GM21528 (cell line): ENCODE measurements around the gene TMEM132D.
"Not testable (repeated sequence)": the region's sequence is repeated elsewhere in the genome, so short reads cannot be mapped to it uniquely, and the experiment has no call there.

ENCODE experiments used
- ATAC-seq: cut with Tn5 transposase; IDR thresholded peaks from one replicate; pipeline ENCODE4 v1.9.1; 2021; ENCODE audit warnings: mild to moderate bottlenecking, moderate library complexity; ENCODE audit not compliant: unreplicated experiment, low FRiP score

Gene TMEM132D

DNA sequence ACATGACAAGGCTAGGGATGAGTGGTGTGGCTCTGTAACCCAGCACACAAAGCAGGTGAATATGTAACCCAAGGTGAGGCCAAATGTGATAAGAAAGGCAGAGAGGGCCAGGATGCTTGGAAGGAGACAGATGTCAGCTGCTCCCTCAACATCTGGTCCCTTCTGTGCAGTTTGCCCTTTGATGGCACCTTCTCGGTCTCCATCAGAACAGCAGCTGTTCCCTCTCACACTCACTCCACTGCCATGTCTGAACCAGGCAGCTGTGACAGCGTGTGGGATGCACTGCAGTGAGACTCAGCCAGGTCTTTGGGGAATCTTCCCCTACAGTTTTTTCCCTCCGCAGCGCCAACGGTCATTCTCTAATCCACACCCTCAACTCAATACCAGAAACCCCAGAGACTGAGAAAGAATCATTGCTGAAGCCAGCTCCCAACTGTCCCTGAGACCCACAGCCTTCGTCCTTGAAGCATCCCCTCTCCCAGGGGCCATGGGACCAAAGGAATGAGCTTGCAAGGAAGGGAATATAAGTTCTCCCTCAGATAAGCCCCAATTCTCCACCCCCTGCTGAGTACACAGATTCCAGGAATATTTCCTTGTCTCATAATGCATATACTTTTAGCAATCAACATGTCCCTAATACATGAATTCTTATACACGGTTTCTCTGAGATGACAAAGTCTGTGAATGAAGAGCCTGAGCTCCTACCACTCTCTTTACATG, 820.5 kb downstream of the TMEM132D start:
- no peak for ATAC-seq

GRCh38 chr12:129082441-129082840, 821.4 kb downstream of the TMEM132D start:
- ATAC-seq = no peak

DNA sequence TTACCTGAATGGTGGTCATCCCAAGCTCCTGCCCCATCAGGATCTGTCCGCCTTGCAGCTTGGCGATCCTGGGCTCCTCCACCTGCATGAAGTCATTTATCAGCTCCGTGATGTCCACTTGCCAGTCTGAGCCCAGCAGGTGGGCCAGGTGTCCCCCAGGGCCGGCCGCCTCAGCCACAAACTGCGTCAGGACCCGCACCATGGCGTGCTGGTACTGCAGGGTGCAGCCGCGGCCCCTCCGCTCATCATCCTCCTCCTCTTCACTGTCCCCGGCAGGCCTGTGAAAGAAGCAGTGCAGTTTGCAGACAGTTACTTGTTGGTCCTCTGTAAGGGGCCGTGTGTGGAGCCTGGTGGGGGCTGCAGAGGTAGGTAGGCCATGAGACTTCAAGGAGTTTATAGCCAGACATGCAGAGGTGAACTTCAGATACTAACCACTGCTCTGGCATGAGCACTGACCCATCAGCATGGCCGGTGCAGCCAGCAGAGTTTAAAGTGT, 822.0 kb downstream of the TMEM132D start:
- ATAC-seq = no peak

DNA sequence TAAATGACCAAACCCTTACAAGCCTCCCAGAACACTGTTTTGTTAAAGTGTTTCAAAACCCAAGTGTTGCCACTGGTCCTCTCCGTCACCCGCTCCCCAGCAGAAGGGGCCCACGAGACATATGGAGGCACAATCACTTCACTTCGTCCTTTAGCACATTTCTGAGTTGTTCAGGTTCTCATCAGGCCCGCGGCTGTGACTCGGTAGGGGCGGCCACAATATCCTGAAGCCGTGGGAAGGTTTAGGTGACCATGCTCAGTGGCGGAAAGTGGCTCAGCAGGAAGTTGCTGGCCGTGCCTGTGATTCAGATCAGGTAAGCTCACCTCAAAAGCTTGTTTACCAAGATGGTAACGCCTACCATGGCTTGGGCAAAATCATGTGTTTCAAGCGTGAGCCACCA, 823.0 kb downstream of the TMEM132D start:
- ATAC-seq = no peak

DNA sequence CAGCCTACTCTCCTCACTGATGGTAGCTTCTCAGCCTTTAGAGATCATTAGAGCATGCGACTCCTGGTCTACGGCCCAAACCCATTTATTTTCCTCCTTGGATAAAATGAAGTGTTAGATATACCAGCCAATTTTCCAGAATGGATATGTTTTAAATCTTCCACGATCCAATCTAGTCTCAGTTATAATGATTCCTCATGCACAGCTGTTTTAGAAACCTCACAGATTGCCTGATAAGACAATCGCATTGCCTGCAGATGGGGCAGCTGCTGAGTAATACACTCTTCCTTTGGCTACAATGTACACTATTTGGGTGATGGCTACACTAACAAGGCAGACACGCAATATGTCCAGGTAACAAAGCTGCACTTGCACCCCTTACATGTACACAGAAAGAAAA, 823.4 kb downstream of the TMEM132D start:
- ATAC-seq = no peak

DNA sequence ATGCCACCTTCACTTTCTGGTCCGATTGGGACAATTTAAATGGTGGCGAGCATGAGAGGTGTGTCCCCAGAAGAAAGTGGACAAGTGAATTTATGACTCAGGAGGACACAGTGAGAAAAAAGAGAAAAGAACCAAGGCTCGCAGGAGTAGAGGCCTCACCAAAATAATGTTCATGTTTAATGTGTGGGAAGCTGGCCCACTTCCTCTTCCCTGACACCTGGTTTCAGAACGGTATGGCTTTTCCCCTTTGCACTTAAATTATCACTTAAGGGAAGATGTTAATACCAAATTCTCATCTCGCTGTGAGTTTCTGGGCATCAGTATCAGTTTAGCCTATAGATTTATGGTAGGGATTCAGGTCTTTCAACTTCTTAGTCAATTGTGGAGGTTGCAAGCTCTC, 824.1 kb downstream of the TMEM132D start:
- no peak for ATAC-seq

- ATAC-seq = no peak
Observed at GRCh38 chr12:129076441-129077320, 827.1 kb downstream of the TMEM132D start.

- no peak for ATAC-seq
Observed at GRCh38 chr12:129075460-129076208, 828.2 kb downstream of the TMEM132D start.

- ATAC-seq = no peak
Observed at GRCh38 chr12:129074379-129074778, 829.4 kb downstream of the TMEM132D start.

- ATAC-seq = no peak
Observed at GRCh38 chr12:129073157-129073915, 830.5 kb downstream of the TMEM132D start.

GRCh38 chr12:129071362-129071761, 832.5 kb downstream of the TMEM132D start:
- ATAC-seq = no peak

DNA sequence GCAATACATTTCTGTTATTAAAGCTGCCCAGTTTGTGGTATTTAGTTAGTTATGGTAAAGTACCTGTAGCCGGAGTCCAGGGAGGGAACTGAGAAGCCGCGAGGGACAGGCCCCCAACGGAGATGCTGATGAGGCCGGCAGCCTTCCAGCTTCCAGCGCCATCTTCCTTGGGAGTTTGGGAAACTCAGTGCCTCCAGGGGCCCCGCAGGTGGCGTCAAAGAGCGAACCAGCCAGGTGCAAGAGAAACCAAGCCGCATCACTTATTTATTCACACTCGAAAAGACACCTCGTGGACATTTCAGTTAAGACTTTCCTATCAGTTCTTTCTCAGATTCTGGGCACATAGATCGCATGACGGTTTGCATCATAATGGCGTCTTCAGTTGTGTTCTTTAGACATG, 833.9 kb downstream of the TMEM132D start:
- ATAC-seq = no peak

GRCh38 chr12:129068684-129069083, 835.1 kb downstream of the TMEM132D start:
- no peak for ATAC-seq

DNA sequence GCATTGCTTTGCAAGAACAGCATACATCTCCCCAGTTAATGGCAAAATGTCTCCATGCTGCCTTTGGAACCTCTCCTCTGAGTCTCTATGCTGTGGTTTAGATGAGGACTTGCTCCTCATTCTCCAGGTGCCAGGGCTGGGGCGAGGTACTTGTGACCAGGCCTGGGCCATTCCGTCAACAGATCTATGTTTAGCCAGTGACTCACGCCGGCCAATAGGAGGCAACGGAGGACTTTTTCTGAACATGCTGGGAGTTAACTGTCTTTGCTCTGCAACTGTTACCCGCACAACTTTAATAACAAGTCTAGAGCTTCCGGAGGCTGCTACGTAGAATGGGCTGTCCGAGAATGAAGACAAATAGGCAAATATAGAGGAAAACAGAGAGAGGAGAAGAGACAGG, 836.3 kb downstream of the TMEM132D start:
- no peak for ATAC-seq

DNA sequence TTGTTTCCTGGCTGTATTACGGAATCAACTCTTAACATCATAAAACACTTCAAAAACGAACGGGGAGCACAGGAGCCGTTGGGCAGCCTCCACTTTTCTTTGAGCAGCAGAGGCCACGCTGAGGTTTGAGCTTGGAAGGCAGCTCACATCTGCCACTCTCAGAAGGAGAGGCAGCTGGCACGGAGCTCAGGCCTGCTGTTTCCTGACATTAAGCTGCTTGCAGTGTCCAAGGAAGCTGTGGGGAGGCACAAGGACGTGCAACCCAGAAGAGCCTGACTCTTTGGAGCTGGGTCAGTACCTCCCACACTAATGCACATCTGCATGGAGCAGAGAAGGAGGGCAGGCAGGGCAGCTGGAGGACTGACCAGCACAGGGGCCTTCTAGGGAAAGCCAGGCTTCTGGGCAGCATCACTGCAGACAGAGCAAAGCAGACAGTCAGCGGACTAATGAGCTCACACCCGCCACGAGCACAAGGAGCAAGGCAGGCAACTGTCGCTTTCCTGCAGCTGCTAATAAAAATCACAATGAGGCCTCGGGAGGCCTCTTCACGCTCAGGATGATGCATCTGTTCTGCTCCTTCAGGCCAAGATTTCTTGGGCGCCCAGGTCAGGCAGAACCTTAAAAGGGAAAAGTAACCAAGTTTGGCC, 839.5 kb downstream of the TMEM132D start:
- ATAC-seq = no peak

GRCh38 chr12:129063600-129063999, 840.2 kb downstream of the TMEM132D start:
- ATAC-seq = no peak

GRCh38 chr12:129053232-129053631, 850.6 kb downstream of the TMEM132D start:
- no peak for ATAC-seq

DNA sequence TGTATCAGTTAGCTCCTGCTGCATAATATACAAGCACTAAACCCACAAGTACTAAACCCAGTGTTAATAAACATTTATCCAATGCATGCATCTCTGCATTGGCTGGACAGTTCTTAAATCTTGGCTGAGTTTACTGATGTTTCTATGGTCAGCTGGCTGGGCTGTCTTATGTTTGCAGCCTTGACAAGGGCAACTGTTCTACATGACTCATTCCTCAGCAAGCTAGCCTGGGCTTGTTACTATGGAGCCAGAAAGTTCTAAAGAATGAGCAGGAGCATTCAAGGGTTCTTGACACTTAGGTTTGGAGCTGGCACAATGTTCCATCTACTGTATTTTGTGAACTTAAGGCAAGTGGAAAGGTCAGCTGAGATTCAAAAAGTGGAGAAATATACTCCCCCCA, 851.5 kb downstream of the TMEM132D start:
- no peak for ATAC-seq

- no peak for ATAC-seq
Observed at GRCh38 chr12:129049917-129050316, 853.9 kb downstream of the TMEM132D start.

- not testable (repeated sequence) for ATAC-seq
Observed at GRCh38 chr12:129043334-129043733, 860.5 kb downstream of the TMEM132D start.
